Gastroesophageal sphincter (tissue), 3 donors: Measurements from ENCODE around the gene CDK1.

Source experiments
- POLR2AphosphoS5 ChIP-seq: sonication (generic); formaldehyde crosslinking; IDR thresholded peaks from one replicate; pipeline ENCODE4 v1.6.1; 2017; ENCODE audit warnings: antibody characterized with exemption
- TF ChIP-seq, protein P1 (sequence below), 4 experiments: fragments of 200-600 bp in 2 of 4; fragments of 450-650 bp in 2 of 4; sonication (generic) in 1 of 4; IDR thresholded peaks; one replicate each; pipeline ENCODE4 v1.5.1; 2017 to 2019; ENCODE audit warnings: antibody characterized with exemption in 4 of 4, mild to moderate bottlenecking in 2 of 4, moderate library complexity in 2 of 4

DNA sequence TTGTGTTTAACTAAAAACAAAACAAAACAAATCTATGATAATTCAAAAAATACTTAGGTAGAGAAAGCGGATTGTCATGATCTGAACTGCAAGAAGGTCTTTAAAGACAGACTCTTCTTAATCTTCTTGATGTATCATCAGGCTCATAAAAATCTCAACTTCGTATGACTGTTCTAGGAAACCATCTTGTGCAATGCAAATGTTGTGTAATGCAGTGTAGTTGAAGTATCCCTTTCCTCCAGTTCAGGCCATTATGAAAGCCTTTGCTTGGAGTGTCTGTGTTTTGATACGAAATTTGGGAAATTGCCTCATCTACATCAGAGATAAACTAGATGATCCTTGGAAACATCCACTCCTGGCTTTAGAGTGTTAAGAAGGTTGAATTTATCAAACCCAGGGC is 30.9 kb downstream of the CDK1 start:
- no peak for TF ChIP-seq POLR2AphosphoS5
- TF ChIP-seq, protein P1, sequence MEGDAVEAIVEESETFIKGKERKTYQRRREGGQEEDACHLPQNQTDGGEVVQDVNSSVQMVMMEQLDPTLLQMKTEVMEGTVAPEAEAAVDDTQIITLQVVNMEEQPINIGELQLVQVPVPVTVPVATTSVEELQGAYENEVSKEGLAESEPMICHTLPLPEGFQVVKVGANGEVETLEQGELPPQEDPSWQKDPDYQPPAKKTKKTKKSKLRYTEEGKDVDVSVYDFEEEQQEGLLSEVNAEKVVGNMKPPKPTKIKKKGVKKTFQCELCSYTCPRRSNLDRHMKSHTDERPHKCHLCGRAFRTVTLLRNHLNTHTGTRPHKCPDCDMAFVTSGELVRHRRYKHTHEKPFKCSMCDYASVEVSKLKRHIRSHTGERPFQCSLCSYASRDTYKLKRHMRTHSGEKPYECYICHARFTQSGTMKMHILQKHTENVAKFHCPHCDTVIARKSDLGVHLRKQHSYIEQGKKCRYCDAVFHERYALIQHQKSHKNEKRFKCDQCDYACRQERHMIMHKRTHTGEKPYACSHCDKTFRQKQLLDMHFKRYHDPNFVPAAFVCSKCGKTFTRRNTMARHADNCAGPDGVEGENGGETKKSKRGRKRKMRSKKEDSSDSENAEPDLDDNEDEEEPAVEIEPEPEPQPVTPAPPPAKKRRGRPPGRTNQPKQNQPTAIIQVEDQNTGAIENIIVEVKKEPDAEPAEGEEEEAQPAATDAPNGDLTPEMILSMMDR (IDR thresholded peaks at IDR 0.05) = no peak
